ENCODE data around the gene OR2A1.
"Not testable (repeated sequence)": the region's sequence is repeated elsewhere in the genome, so short reads cannot be mapped to it uniquely, and the experiment has no call there.

OR2A1 gene, protein sequence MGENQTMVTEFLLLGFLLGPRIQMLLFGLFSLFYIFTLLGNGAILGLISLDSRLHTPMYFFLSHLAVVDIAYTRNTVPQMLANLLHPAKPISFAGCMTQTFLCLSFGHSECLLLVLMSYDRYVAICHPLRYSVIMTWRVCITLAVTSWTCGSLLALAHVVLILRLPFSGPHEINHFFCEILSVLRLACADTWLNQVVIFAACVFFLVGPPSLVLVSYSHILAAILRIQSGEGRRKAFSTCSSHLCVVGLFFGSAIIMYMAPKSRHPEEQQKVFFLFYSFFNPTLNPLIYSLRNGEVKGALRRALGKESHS

GRCh38 chr7:144311872-144312469 is at the start of gene OR2A1:
OR2A1 (plus strand) TSS chr7:144312419; CDS start chr7:144318125, 5,706 bp downstream.
- DNase-seq = not testable (repeated sequence)

GRCh38 chr7:144264692-144265091 is 47.5 kb upstream of the OR2A1 start, which contains the start of gene OR2A7:
OR2A7 (minus strand) TSS chr7:144264792; CDS start chr7:144259628, 5,164 bp downstream.
- DNase-seq = not testable (repeated sequence)

DNA sequence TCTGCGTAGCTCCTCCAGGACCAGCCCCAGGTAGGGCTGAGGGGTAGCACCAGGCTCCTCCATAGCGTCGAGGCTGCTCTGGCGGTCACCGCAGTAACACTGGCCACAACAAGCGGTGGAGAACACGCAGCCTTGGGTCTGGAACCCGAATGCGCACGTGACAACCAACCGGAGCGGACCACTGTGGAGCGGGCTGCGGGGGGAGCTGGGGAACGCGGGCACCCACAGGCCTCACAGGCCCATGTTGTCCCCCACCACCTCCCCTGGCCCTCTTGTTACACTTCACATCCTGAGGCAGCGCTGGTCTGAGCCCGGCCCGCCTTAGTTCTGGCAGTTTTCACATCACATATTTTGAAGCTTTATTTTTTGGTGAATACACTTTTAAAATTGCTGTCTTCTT is 43.0 kb upstream of the OR2A1 start, which contains the start of gene CTAGE8:
Gene CTAGE8 (minus strand): TSS at position 101 of the 400 bp plus-strand sequence. CDS start 38 bp downstream, at position 63.
- not testable (repeated sequence) for DNase-seq

- DNase-seq = not testable (repeated sequence)
These were observed 36.9 kb upstream of the OR2A1 start for GRCh38 chr7:144275281-144275680.

- not testable (repeated sequence) for DNase-seq
These were observed 32.2 kb upstream of the OR2A1 start for GRCh38 chr7:144280010-144280409.

- DNase-seq = not testable (repeated sequence)
These were observed 30.2 kb upstream of the OR2A1 start for GRCh38 chr7:144281981-144282380.

GRCh38 chr7:144282490-144282889 is 29.7 kb upstream of the OR2A1 start:
- DNase-seq = not testable (repeated sequence)

DNA sequence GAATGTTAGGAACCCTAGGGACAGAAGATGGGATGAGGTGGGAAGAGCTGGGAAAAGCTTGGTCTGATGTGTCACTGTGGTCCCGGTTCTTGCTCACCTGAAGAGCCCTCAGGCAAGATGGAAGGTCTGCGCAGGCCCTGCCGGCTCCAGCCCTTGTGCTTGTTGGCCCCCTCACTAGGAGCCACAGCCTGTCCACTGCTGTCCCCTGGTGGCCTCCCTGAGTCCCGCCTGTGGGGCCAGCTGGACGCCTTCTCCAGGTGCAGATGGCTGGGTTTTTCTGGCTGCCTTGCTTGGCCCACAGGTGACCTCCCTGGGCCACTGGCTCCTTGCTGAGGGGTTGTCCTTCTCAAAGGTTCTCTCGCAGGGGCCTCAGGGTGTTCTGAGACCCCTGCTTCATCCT is 28.5 kb upstream of the OR2A1 start:
- not testable (repeated sequence) for DNase-seq

DNA sequence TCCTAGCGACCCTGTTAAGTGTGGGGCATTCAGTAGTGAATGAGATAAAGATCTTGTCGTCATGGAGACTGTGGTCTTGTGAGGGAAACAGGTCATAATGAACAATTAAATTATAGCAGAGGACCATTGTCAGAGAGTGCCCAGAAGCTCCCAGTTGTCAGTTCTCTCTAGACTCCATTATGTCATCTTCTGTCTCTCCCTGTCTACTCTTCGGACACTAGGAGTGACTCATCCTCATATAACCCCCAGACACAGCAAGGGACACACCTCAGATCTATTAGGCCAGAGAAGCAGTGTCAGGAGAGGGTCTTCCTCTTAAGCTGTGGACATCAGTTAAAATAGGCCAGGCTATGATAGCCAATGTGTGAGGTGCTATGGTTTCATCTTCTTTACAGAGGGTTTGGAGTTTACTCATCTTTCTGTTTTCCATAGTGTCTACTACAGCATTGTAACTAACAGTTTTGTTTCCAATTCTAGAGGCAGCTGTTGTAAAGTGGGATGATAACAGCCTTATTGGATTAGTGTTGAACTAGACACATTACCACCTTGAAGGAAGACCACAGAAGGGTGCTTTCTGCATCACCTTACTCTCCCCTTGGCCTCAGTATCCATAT is 24.9 kb upstream of the OR2A1 start:
- not testable (repeated sequence) for DNase-seq

- not testable (repeated sequence) for DNase-seq
These were observed 20.6 kb upstream of the OR2A1 start for GRCh38 chr7:144291607-144292006.

GRCh38 chr7:144292384-144293161 is 19.6 kb upstream of the OR2A1 start:
- not testable (repeated sequence) for DNase-seq

GRCh38 chr7:144293794-144294499 is 18.3 kb upstream of the OR2A1 start:
- peak; percentile 56 for DNase-seq

DNA sequence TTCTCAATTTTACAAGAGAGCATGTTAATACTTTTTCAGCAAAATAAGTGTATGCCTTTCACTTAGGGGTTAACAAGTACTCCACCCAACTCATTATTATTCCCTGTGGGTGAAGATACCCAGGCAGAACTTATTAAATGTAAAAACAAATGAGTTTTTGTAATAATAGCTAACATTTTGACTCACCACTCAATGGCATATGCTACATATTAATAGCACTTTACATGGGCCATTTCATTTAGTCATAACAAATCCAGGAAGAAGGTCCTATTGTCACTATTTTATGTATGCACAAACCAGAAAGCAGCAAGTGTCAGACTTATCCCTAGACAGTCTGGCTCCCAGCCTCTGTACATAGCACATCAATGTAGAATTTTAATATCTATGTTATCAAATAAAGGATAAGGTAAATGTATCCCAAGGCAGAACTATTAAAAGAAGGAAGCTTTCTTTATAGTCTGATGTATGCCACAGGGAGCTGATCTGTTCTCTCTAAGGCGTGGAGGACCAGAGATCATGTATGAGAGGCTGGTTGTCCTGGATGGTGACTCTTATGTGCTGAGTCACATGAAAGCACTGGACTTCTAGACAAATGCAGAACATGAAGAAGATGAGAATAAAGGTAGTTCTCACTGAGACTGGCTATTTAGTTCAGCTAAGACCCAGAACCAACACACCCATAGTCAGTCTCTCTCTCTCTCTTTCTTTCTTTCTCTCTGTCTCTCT is 9.5 kb upstream of the OR2A1 start:
- not testable (repeated sequence) for DNase-seq

DNA sequence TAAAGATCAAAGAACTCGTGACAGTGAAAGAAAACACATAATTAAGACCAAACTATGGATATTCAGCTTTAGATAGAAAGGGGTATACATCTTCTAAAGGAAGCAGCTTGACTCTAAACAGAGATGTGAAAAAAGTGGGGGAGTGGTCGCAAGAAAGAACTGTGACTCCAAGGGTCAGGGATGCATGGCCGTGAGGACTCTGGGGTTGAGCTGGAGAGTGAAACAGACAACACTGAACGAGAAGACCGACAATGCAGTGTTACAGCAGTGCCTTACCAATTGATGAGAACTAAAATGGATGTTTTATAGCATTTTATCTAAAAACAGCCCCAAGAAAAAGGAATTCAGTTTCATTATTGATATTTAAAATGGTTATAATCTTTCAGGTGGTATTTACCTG is 8.6 kb upstream of the OR2A1 start:
- DNase-seq = not testable (repeated sequence)

- DNase-seq = not testable (repeated sequence)
These were observed 7.1 kb upstream of the OR2A1 start for GRCh38 chr7:144305156-144305555.

DNA sequence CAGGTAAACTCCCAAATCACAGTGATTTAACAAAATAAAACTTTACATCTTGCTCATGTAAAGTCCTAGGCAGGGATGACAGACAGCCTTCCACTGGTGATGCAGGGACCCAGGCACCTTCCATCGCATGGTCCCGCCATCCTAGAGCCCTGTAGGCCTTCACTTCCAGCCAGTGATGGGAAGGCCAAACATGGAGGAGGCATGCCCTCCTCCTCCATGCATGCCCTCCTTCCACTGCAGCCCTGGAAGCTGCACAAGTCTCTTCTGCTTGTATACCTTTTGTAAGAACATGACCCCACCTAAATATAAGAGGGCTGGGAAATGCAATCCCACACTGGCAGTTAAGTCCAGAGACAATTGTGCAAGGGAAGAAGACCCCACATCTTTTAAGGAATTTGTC is 2.5 kb upstream of the OR2A1 start:
- not testable (repeated sequence) for DNase-seq

- not testable (repeated sequence) for DNase-seq
These were observed 1.0 kb upstream of the OR2A1 start for GRCh38 chr7:144311218-144311617.

- DNase-seq = not testable (repeated sequence)
These were observed 5.3 kb downstream of the OR2A1 start for GRCh38 chr7:144317537-144317936.

DNA sequence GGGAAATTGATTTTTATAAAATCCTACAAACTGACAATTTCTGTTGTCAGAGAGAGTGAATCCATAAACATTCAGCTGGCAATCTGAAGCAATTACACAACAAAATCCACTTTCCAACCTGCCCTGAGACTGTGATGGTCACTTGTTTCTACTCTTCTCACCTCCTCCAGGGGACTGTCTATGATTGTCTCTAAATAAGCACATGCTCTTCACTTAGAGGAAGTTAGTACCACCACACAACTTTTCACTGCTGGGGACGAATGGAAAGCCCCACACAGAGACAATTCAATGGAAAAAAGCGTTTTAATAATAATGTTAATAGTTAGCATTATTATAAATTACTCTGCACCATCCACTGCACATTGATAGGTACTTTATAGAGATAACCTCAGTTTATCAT is 7.3 kb downstream of the OR2A1 start:
- not testable (repeated sequence) for DNase-seq

DNA sequence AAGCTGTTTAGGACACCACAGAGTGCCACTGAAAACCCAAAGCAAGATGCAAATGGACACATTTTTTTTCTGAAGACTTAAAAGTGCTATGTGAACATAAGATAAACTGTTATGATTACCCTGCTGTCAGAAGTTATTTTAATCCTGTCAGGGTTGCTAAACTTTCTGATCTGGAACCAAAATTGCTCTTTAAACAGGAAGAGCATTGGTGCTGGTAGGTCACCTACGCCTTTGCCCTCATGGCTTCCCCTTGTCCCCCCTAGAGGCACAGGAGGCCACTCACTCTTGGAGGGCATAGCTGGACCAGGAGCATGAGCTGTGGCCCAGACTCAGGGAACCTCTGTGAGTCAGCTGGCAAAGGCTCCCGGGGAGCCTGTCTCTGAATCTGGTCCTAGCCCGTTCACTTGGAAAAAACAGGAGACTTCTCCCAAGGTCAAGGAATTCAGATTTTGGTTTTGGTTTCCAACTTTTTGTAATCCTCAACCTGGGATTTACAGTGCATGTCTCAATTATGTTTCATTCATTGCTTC is 9.5 kb downstream of the OR2A1 start:
- not testable (repeated sequence) for DNase-seq

DNA sequence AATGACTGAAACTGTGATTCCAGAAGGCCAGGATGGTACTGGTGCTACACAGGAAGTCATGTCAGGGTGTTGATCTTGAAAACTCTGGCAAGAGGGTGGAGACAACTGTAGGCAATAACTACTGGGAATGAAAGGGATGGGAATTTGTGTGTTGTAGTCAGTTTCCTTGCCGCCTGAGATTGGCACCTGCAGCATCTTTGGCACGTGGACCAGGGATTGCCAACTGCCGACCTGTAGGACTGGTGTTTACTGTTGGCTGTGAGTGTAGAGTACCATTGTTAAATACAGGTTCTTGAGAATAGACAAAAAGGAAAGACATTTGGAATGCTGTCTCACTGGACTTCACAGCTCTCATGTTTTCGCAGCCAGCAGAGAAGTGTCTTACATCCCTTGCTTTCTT is 11.1 kb downstream of the OR2A1 start:
- DNase-seq = not testable (repeated sequence)
